Tibial nerve (tissue), 4 donors: ENCODE measurements around the gene NCAPD3.

Source experiments
- CTCF ChIP-seq, 5 experiments: fragments of 200-600 bp in 3 of 5; fragments of 450-650 bp in 2 of 5; sonication (generic) in 3 of 5; IDR thresholded peaks; one replicate each; pipeline ENCODE4 v1.5.1; 2016 to 2019; ENCODE audit warnings: antibody characterized with exemption in 5 of 5, mild to moderate bottlenecking in 3 of 5, moderate library complexity in 2 of 5
- EP300 ChIP-seq, 2 donors: sonication (generic); formaldehyde crosslinking; IDR thresholded peaks; one replicate each; pipeline ENCODE4 v1.6.1; 2017; ENCODE audit warnings: antibody characterized with exemption in 2 of 2, mild to moderate bottlenecking in 1 of 2
- POLR2A ChIP-seq, 2 donors: fragments of 450-650 bp; IDR thresholded peaks; one replicate each; pipeline ENCODE4 v1.6.1; 2017; ENCODE audit warnings: antibody characterized with exemption in 2 of 2, mild to moderate bottlenecking in 2 of 2, moderate library complexity in 2 of 2

- no peak for TF ChIP-seq CTCF (IDR thresholded peaks at IDR 0.05)
- no peak for TF ChIP-seq POLR2A (IDR thresholded peaks at IDR 0.05)
- no peak for TF ChIP-seq EP300 (IDR thresholded peaks at IDR 0.05)
Measured at GRCh38 chr11:134144744-134145143, 79.0 kb downstream of the NCAPD3 start.
